HG03025 (cell line): ENCODE data around the gene USP17L24.
"Not testable (repeated sequence)": the region's sequence is repeated elsewhere in the genome, so short reads cannot be mapped to it uniquely, and the experiment has no call there.

ENCODE experiments used
- ATAC-seq: cut with Tn5 transposase; IDR thresholded peaks from one replicate; pipeline ENCODE4 v1.9.1; 2021; ENCODE audit warnings: mild to moderate bottlenecking, moderate library complexity; ENCODE audit not compliant: unreplicated experiment, low FRiP score

The USP17L24 gene

DNA sequence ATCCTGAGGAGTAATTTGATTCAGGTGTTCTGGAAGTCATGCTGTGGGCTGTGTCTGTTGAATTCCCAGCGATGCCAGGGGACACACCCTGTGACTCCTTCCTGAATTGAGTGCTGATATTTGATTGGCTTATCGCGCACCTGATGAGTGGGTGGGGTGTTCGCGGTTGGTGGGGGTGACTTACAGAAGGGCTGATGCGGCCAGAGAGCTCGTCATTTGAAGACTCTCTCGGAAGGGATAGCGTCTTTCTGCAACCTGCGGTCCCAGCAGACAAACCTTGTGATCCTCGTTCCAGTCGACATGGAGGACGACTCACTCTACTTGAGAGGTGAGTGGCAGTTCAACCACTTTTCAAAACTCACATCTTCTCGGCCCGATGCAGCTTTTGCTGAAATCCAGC lies at the start of gene USP17L24:
Gene USP17L24, plus strand, starts transcription at position 301 of the 400 bp plus-strand sequence. Its CDS starts 0 bp downstream, at position 301.
- ATAC-seq = not testable (repeated sequence)

DNA sequence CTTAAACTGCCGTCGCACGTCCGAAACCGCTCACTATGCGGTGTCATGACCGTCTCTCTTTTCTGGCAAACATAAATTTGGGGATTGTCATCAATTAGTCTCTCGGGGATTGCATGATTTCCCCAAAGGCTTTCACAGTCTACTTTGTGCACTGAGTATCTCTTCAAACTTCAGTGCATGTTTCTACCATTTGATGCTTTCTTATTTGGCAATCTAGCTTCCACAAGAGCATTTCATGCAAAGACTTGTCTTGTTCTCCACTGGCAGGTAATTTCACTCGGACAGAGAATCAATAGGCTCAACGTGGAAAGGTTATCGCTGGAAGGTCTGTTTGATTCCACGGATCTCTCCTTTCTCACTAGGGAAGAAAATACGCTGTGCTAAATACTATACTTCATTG lies 774 bp upstream of the USP17L24 start:
- ATAC-seq = not testable (repeated sequence)

DNA sequence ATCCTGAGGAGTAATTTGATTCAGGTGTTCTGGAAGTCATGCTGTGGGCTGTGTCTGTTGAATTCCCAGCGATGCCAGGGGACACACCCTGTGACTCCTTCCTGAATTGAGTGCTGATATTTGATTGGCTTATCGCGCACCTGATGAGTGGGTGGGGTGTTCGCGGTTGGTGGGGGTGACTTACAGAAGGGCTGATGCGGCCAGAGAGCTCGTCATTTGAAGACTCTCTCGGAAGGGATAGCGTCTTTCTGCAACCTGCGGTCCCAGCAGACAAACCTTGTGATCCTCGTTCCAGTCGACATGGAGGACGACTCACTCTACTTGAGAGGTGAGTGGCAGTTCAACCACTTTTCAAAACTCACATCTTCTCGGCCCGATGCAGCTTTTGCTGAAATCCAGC lies 4.6 kb downstream of the USP17L24 start, which contains the start of gene USP17L25:
Gene USP17L25, plus strand, starts transcription at position 301 of the 400 bp plus-strand sequence. Its CDS starts 0 bp downstream, at position 301.
- ATAC-seq = not testable (repeated sequence)

- not testable (repeated sequence) for ATAC-seq
Observed at GRCh38 chr4:9334358-9334757, 9.4 kb downstream of the USP17L24 start, which contains the start of gene USP17L26. USP17L26 (plus strand) TSS chr4:9334658; CDS start chr4:9334658, 0 bp downstream.

DNA sequence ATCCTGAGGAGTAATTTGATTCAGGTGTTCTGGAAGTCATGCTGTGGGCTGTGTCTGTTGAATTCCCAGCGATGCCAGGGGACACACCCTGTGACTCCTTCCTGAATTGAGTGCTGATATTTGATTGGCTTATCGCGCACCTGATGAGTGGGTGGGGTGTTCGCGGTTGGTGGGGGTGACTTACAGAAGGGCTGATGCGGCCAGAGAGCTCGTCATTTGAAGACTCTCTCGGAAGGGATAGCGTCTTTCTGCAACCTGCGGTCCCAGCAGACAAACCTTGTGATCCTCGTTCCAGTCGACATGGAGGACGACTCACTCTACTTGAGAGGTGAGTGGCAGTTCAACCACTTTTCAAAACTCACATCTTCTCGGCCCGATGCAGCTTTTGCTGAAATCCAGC lies 14.1 kb downstream of the USP17L24 start, which contains the start of gene USP17L5:
Gene USP17L5, plus strand, starts transcription at position 301 of the 400 bp plus-strand sequence. Its CDS starts 0 bp downstream, at position 301.
- not testable (repeated sequence) for ATAC-seq

- ATAC-seq = not testable (repeated sequence)
Observed at GRCh38 chr4:9343848-9344247, 18.9 kb downstream of the USP17L24 start, which contains the start of gene USP17L27. USP17L27 (plus strand) TSS chr4:9344148; CDS start chr4:9344148, 0 bp downstream.

DNA sequence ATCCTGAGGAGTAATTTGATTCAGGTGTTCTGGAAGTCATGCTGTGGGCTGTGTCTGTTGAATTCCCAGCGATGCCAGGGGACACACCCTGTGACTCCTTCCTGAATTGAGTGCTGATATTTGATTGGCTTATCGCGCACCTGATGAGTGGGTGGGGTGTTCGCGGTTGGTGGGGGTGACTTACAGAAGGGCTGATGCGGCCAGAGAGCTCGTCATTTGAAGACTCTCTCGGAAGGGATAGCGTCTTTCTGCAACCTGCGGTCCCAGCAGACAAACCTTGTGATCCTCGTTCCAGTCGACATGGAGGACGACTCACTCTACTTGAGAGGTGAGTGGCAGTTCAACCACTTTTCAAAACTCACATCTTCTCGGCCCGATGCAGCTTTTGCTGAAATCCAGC lies 23.6 kb downstream of the USP17L24 start, which contains the start of gene USP17L28:
Gene USP17L28, plus strand, starts transcription at position 301 of the 400 bp plus-strand sequence. Its CDS starts 0 bp downstream, at position 301.
- ATAC-seq = not testable (repeated sequence)

DNA sequence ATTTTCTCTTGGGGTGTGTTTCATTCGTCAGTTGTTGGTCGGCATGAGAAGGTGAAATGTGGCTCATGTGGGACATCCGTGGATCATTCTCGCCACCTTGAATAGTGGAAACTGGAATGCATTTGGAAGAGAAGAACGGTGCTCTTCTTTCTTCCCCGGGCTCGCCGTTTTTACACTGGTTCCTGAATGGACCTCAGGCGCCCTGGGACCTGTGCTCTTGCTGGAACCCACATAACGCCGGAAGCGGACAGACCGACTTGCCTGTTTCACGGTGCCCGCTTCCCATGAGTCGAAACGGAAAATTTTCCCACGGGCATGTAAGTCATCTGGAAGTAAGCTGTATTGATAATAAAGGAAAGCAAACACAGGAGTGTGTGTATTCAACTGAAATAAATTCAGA lies 25.9 kb downstream of the USP17L24 start:
- ATAC-seq = not testable (repeated sequence)

GRCh38 chr4:9353338-9353737 lies 28.4 kb downstream of the USP17L24 start, which contains the start of gene USP17L29:
USP17L29 (plus strand) TSS chr4:9353638; CDS start chr4:9353638, 0 bp downstream.
- not testable (repeated sequence) for ATAC-seq

DNA sequence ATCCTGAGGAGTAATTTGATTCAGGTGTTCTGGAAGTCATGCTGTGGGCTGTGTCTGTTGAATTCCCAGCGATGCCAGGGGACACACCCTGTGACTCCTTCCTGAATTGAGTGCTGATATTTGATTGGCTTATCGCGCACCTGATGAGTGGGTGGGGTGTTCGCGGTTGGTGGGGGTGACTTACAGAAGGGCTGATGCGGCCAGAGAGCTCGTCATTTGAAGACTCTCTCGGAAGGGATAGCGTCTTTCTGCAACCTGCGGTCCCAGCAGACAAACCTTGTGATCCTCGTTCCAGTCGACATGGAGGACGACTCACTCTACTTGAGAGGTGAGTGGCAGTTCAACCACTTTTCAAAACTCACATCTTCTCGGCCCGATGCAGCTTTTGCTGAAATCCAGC lies 37.9 kb downstream of the USP17L24 start, which contains the start of gene USP17L30:
Gene USP17L30, plus strand, starts transcription at position 301 of the 400 bp plus-strand sequence. Its CDS starts 0 bp downstream, at position 301.
- not testable (repeated sequence) for ATAC-seq
